Activated CD4-positive, alpha-beta memory T cell treated with anti-CD3 and anti-CD28 coated beads for 36 hours (primary cell): Measurements from ENCODE around the gene INO80C. TPM values are rescaled to one million over a fixed set of nuclear protein-coding genes. Genes with fewer than 3 reads are reported as not detected.
"Not testable (repeated sequence)": the region's sequence is repeated elsewhere in the genome, so short reads cannot be mapped to it uniquely, and the experiment has no call there.

Source experiments
- CTCF ChIA-PET: fragments of 350-600 bp; sonication (Branson Sonifier 250); formaldehyde crosslinking; loops from one replicate; lab custom pipeline; 2021; ENCODE audit warnings: antibody characterized with exemption, inconsistent platforms; lab: Charles Lee
- POLR2A ChIA-PET: fragments of 350-600 bp; sonication (Branson Sonifier 250); formaldehyde crosslinking; loops from one replicate; lab custom pipeline; 2021; ENCODE audit warnings: antibody characterized with exemption; lab: Charles Lee
- DNase-seq: peaks from one replicate; pipeline ENCODE4 v3.0.0-alpha.2; 2020
- H3K27ac Mint-ChIP-seq: one replicate; pipeline ENCODE4 v1.8.0; 2021; ENCODE audit warnings: mixed read lengths
- H3K27me3 Mint-ChIP-seq: one replicate; pipeline ENCODE4 v1.8.0; 2021; ENCODE audit warnings: mixed read lengths
- H3K36me3 Mint-ChIP-seq: one replicate; pipeline ENCODE4 v1.8.0; 2021; ENCODE audit warnings: mixed read lengths
- H3K4me1 Mint-ChIP-seq: one replicate; pipeline ENCODE4 v1.8.0; 2021; ENCODE audit warnings: low read depth, mixed read lengths
- H3K4me3 Mint-ChIP-seq: one replicate; pipeline ENCODE4 v1.8.0; 2021; ENCODE audit warnings: mild to moderate bottlenecking, mixed read lengths
- H3K9me3 Mint-ChIP-seq: one replicate; pipeline ENCODE4 v1.8.0; 2021; ENCODE audit warnings: mixed read lengths
- intact Hi-C: fragments of 100-400 bp; cut with micrococcal nuclease; formaldehyde crosslinking; loops from one replicate; pipeline ENCODE4 v1.15.1; 2023
- total RNA-seq, 2 experiments: library from RNA; stranded (reverse); gene quantifications; one replicate each; pipeline ENCODE4 v1.2.3, GENCODE V29; 2021

Gene INO80C
- total RNA-seq, 2 experiments from 2014 or later, result 25.3 to 28.5 TPM

DNA sequence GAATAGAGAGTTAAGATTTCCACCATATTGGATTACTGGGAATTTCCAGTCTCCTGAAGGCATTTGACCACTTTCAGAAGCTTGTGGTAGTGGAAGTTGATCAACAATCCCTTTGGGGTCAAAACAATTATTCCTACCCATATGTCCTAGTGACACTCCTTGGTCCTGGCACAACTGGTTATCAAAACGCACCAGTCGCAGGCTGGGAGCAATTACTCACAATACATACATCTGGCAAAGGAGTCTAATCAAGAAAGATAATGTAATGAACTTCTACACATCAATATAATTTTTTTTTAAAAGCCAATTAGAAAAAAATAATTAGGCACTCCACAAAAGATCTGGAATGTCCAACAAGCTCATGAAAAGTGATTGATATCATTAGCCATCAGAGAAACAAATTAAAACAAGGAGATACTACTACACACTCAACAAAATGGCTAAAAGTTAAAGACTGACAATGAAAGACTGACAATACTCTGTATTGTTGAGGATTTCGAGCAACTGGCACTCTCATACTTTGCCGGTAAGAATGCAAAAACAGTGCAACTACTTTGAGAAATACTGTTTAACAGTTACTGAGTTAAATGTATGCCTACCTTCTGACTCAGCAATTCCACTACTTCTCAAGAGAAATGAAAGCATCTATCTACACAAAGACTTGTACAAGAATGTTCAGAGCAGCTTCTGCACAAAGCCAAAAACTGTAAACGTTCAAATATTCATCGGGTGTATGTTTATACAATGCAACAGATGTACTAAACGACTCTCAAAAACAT is 2.0 kb downstream of the INO80C start:
- ChIA-PET POLR2A (interaction anchor here (2.3 to 2.7 kb wide), 2 partner anchors 12 to 17 kb away, joined by 12 to 16 read pairs; no protein-coding TSS in a partner anchor), CTCF (interaction anchor here (1.2 kb wide), 1 partner anchor 109 kb away, joined by 3 read pairs; no protein-coding TSS in a partner anchor)
- intact Hi-C loops, result loop anchor here (2.0 to 10.0 kb wide), 7 partner anchors 88 to 1329 kb away; partner anchors contain the start of genes ELP2, KIAA1328, MAPRE2 and RPRD1A

GRCh38 chr18:35494251-35495220 is 3.2 kb downstream of the INO80C start:
- ChIA-PET CTCF (interaction anchor here (1.4 kb wide), 1 partner anchor 87 kb away, joined by 3 read pairs; no protein-coding TSS in a partner anchor), POLR2A (no interaction called here)
- H3K36me3 Mint-ChIP-seq, result peaks cover 6% of the 10 kb centered on the region
- H3K4me1 Mint-ChIP-seq, result peaks cover 26% of the 10 kb centered on the region
- H3K9me3 Mint-ChIP-seq, result no peaks in the 10 kb centered on the region
- intact Hi-C loops, result loop anchor here (5.0 to 10.0 kb wide), 6 partner anchors 87 to 1330 kb away; partner anchors contain the start of genes KIAA1328, MAPRE2, RPRD1A and TPGS2
- no peaks in the 10 kb centered on the region for H3K27me3 Mint-ChIP-seq
- no peak for DNase-seq
- H3K4me3 Mint-ChIP-seq, result no peak overlapping the region
- H3K27ac Mint-ChIP-seq, result no peak overlapping the region

More for the DNA sequence above, 2.0 kb downstream of the INO80C start:
- peaks cover 6% of the 10 kb centered on the region for H3K36me3 Mint-ChIP-seq
- H3K27ac Mint-ChIP-seq, result no peak overlapping the region
- no peaks in the 10 kb centered on the region for H3K27me3 Mint-ChIP-seq
- H3K4me3 Mint-ChIP-seq, result peak overlapping the region; percentile 95
- H3K4me1 Mint-ChIP-seq, result peaks cover 26% of the 10 kb centered on the region
- H3K9me3 Mint-ChIP-seq, result no peaks in the 10 kb centered on the region
- no peak for DNase-seq

DNA sequence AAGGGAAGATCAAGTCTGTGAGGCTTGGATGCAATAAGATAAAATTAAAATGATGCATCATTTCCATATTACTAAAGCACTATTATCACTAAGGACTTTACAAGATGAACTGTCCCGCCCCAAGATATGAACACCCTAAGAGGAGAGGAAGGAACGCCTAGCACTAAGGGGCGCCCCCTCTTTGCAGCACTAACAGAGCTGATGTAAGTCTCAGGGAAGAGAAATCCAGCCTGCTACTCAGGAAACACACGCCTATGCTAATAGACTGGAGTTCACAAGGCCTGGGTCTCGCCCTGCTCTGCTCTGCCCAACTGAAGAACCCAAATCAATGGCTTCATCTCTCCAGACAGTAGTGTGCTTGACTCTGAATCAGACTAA is 6.1 kb downstream of the INO80C start:
- Mint-ChIP-seq H3K27me3 (no peaks in the 10 kb centered on the region), H3K4me1 (peaks cover 26% of the 10 kb centered on the region), H3K27ac (no peak overlapping the region), H3K9me3 (peaks cover 6% of the 10 kb centered on the region), H3K36me3 (peaks cover 21% of the 10 kb centered on the region), H3K4me3 (no peak overlapping the region)
- CTCF ChIA-PET, result no interaction called here
- no peak for DNase-seq
- intact Hi-C loops, result loop anchor here (10.0 kb wide), 1 partner anchor 1333 kb away; the partner anchor contains the start of genes KIAA1328 and TPGS2
- POLR2A ChIA-PET, result no interaction called here

GRCh38 chr18:35490894-35491699 is 6.7 kb downstream of the INO80C start:
- ChIA-PET POLR2A (no interaction called here), CTCF (no interaction called here)
- intact Hi-C loops, result loop anchor here (10.0 kb wide), 1 partner anchor 1334 kb away; the partner anchor contains the start of genes KIAA1328 and TPGS2
- DNase-seq, result no peak
- Mint-ChIP-seq H3K36me3 (peaks cover 21% of the 10 kb centered on the region), H3K4me3 (no peak overlapping the region), H3K4me1 (peaks cover 20% of the 10 kb centered on the region), H3K27ac (no peak overlapping the region), H3K9me3 (peaks cover 6% of the 10 kb centered on the region), H3K27me3 (no peaks in the 10 kb centered on the region)

- Mint-ChIP-seq H3K9me3 (peaks cover 6% of the 10 kb centered on the region), H3K4me3 (no peak overlapping the region), H3K4me1 (peaks cover 15% of the 10 kb centered on the region), H3K36me3 (peaks cover 22% of the 10 kb centered on the region), H3K27me3 (no peaks in the 10 kb centered on the region), H3K27ac (no peak overlapping the region)
- DNase-seq, result no peak
- POLR2A ChIA-PET, result interaction anchor here (0.6 kb wide), 1 partner anchor 116 kb away, joined by 3 read pairs; no protein-coding TSS in a partner anchor
- CTCF ChIA-PET, result no interaction called here
- intact Hi-C loops, result loop anchor here (10.0 kb wide), 2 partner anchors 625 to 1335 kb away; partner anchors contain the start of genes KIAA1328 and TPGS2
Measured at GRCh38 chr18:35489913-35490490, 7.8 kb downstream of the INO80C start.

DNA sequence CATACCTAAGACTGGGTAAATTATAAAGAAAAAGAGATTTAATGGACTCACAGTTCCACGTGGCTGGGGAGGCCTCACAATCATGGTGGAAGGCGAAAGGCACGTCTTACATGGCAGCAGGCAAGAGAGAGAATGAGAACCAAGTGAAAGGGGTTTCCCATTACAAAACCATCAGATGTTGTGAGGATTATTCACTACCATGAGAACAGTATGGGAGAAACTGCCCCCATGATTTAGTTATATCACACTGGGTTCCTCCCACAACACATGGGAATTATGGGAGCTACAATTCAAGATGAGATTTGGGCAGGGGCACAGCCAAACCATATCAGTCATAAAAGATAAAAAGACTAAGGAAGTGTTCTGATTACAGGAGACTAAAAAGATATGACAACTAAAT is 8.5 kb downstream of the INO80C start:
- H3K4me1 Mint-ChIP-seq, result peaks cover 18% of the 10 kb centered on the region
- intact Hi-C loops, result loop anchor here (10.0 kb wide), 1 partner anchor 624 kb away; no protein-coding TSS in a partner anchor
- H3K9me3 Mint-ChIP-seq, DNase-seq, H3K4me3 Mint-ChIP-seq, H3K27ac Mint-ChIP-seq, POLR2A ChIA-PET, CTCF ChIA-PET, H3K27me3 Mint-ChIP-seq: not testable (repeated sequence)
- peaks cover 18% of the 10 kb centered on the region for H3K36me3 Mint-ChIP-seq

- peaks cover 18% of the 10 kb centered on the region for H3K36me3 Mint-ChIP-seq
- H3K27me3 Mint-ChIP-seq, H3K27ac Mint-ChIP-seq, CTCF ChIA-PET, H3K4me3 Mint-ChIP-seq, H3K9me3 Mint-ChIP-seq, DNase-seq, POLR2A ChIA-PET: not testable (repeated sequence)
- intact Hi-C loops, result loop anchor here (10.0 kb wide), 1 partner anchor 624 kb away; no protein-coding TSS in a partner anchor
- peaks cover 27% of the 10 kb centered on the region for H3K4me1 Mint-ChIP-seq
Measured at GRCh38 chr18:35488396-35488795, 9.4 kb downstream of the INO80C start.

DNA sequence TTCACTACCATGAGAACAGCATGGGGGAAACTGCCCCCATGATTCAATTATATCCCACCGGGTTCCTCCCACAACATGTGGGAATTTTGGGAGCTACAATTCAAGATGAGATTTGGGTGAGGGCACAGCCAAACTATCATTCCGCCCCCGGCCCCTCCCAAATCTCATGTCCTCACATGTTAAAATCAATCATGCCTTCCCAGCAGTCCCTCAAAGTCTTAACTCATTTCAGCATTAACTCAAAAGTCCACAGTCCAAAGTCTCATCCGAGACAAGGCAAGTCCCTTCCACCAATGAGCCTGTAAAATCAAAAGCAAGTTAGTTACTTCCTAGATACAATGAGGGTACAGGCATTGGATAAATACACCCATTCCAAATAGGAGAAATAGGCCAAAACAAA is 10.2 kb downstream of the INO80C start:
- intact Hi-C loops, result loop anchor here (10.0 kb wide), 1 partner anchor 623 kb away; no protein-coding TSS in a partner anchor

GRCh38 chr18:35485852-35486251 is 11.9 kb downstream of the INO80C start:
- peaks cover 18% of the 10 kb centered on the region for H3K36me3 Mint-ChIP-seq
- ChIA-PET CTCF (interaction anchor here (1.0 kb wide), 1 partner anchor 11 kb away, joined by 3 read pairs; the partner anchor contains the start of gene INO80C), POLR2A (no interaction called here)
- peaks cover 6% of the 10 kb centered on the region for H3K9me3 Mint-ChIP-seq
- H3K4me1 Mint-ChIP-seq, result peaks cover 35% of the 10 kb centered on the region
- H3K27ac Mint-ChIP-seq, result no peak overlapping the region
- H3K4me3 Mint-ChIP-seq, result no peak overlapping the region
- no peaks in the 10 kb centered on the region for H3K27me3 Mint-ChIP-seq
- no peak for DNase-seq
- intact Hi-C loops, result loop anchor here (2.0 to 10.0 kb wide), 4 partner anchors 71 to 675 kb away; no protein-coding TSS in a partner anchor

More for the DNA sequence above, 10.2 kb downstream of the INO80C start:
- DNase-seq, CTCF ChIA-PET, H3K4me3 Mint-ChIP-seq, H3K27ac Mint-ChIP-seq, H3K9me3 Mint-ChIP-seq, H3K27me3 Mint-ChIP-seq, POLR2A ChIA-PET: not testable (repeated sequence)
- Mint-ChIP-seq H3K4me1 (peaks cover 33% of the 10 kb centered on the region), H3K36me3 (peaks cover 18% of the 10 kb centered on the region)

GRCh38 chr18:35484034-35484433 is 13.7 kb downstream of the INO80C start:
- Mint-ChIP-seq H3K9me3 (peaks cover 6% of the 10 kb centered on the region), H3K4me1 (peaks cover 42% of the 10 kb centered on the region), H3K27me3 (no peaks in the 10 kb centered on the region), H3K27ac (no peak overlapping the region), H3K4me3 (no peak overlapping the region), H3K36me3 (peaks cover 20% of the 10 kb centered on the region)
- ChIA-PET POLR2A (interaction anchor here (1.0 to 2.0 kb wide), 4 partner anchors 13 to 98 kb away, joined by 3 to 12 read pairs (median 4); partner anchors contain the start of gene INO80C), CTCF (interaction anchor here (1.5 kb wide), 1 partner anchor 133 kb away, joined by 4 read pairs; no protein-coding TSS in a partner anchor)
- no peak for DNase-seq
- intact Hi-C loops, result loop anchor here (1.0 to 10.0 kb wide), 7 partner anchors 13 to 677 kb away; partner anchors contain the start of genes INO80C and MAPRE2
